HG03442 (cell line): ENCODE measurements around the gene ZKSCAN3.
"Not testable (repeated sequence)": the region's sequence is repeated elsewhere in the genome, so short reads cannot be mapped to it uniquely, and the experiment has no call there.

Experiments used
- ATAC-seq: cut with Tn5 transposase; IDR thresholded peaks from one replicate; pipeline ENCODE4 v1.9.1; 2021; ENCODE audit warnings: mild to moderate bottlenecking, moderate library complexity; ENCODE audit not compliant: unreplicated experiment

The ZKSCAN3 gene

DNA sequence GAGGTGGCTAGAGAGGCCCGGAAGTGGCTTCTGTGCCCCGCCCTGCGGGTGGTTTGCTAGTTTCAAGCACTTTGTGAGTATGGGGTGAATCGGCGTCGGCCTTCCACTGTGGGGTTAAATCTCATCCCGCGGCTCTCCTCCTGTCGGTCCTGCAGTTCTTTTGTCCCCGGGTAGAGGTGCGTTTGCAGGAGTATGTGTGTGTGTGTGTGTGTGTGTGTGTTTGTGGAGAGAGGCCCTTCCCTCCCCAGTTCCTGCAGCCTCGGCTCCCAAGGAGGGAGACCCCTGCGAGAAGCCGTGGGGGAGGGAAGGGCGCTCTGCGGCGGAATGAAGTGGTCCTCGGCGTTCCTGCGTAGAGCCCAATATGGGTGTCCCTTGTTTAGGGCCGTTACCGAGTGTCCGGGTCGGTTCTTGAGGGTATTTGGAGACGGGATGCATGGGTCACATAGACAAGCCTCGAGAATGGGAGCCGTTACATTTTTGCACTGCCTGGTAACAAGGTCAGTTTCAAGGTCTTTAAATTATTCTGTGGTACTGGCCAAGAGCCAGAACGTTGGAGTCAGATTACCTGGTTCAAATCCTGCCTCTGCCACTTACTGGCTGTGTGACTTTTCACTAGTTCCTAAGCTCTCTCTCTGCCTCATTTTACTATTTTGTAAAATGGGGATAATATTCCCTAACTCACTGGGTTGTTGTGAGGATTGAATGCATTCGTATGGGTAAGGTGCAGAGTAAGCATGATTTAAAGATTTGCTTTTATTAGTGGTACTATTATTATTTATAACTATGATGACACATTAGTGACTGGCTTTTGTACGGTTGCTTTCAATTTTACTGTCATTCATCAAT is at the start of gene ZKSCAN3:
TSS of gene ZKSCAN3 (plus strand) at position 56 of the 846 bp plus-strand sequence. CDS start 9,640 bp downstream, outside the sequence.
- peak; percentile 94 for ATAC-seq

DNA sequence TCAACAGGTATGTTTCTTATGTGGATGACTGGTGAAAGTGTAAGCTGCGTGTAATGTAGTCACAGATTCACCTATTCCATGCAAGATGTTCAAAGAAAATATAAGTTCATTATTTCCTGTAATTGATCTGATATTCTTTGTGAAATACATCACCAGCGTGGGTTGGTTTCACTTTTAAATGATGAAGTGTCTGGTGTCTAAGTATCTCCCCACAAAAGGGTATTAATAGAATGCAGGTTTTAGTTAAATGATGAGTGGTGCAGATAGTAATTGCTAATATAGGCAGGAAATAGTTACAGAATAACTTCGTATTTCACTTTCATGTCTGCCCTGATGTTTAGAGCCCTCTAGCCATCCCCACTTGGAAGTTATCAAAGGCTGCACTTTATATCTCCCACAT is 46.2 kb upstream of the ZKSCAN3 start:
- no peak for ATAC-seq

DNA sequence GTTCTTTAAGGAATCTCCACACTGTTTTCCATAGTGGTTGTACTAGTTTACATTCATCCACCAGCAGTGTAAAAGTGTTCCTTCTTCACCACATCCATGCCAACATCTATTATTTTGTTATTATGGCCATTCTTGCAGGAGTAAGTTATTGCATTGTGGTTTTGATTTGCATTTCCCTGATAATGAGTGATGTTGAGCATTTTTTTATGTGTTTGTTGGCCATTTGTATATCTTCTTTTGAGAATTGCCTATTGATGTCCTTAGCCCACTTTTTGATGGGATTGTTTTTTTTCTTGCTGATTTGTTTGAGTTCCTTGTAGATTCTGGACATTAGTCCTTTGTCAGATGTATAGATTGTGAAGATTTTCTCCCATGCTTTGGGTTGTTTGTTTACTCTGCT is 43.4 kb upstream of the ZKSCAN3 start:
- not testable (repeated sequence) for ATAC-seq

DNA sequence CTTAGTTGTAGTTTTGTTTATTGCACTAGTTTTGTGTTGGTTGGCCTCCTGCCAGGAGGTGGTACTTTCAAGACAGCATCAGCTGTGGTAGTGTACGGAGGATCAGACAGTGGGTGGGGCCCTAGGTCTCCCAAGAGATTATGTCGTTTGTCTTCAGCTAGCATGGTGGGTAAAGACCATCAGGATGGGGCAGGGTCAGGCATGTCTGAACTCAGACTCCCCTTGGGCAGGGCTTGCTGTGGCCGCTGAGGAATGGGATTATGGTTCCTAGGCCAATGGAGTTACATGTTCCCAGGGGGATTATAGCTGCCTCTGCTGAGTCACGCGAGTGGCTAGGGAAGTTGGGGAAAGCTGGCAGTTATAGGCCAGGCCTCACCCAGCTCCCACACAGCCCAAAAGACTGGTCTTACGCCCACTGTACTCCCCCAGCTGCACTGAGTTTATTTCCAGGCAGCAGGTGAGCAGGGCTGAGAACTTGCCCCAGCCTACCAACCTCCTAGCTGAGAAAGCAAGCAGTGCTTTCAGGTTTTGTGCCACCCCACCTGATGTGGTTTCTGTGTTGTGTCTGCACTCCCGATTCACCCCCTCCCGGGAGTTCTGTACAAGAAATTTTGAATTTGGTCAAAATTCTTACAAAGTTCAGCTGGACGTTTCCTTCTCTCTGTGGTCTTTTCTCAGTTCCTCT is 38.5 kb upstream of the ZKSCAN3 start:
- no peak for ATAC-seq

DNA sequence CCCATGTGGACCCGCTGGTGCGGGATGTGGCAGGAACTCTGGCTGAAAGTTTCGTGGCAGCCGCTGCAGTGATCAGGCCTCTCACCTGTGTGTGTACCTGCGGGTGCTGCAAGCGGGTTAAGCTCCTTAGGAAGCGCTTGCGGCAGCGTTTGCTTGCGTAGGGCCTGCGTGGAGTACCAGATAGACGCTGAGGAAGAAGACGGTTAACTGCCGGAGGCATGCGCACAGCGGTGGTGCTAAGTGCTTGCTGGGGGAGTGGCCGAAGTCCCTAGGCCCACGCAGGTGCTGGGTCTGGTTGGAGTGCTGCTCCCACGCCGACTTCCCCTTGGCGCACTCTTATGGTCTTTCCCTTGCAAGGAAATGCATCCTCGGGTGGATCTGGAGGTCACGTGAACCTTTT is 36.8 kb upstream of the ZKSCAN3 start:
- no peak for ATAC-seq

DNA sequence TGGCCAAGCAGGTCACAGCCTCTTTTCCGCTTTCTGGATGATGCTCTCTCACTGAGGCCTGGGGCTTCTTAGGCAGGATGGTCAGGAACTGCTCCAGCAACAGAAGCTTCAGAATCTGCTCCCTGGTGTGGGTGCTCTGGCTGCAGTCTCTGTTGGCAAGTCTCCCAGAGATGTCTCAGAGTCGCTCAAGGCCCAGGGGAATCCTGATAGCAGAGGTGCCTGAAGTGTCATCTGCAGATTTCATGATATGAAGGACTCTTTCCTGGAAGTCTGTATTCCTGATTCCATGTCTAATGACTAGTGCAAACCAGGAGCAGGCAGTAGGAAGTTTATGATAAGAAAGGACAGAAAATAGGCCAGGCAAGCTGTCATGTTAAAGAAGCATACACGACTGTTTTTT is 34.1 kb upstream of the ZKSCAN3 start:
- no peak for ATAC-seq

DNA sequence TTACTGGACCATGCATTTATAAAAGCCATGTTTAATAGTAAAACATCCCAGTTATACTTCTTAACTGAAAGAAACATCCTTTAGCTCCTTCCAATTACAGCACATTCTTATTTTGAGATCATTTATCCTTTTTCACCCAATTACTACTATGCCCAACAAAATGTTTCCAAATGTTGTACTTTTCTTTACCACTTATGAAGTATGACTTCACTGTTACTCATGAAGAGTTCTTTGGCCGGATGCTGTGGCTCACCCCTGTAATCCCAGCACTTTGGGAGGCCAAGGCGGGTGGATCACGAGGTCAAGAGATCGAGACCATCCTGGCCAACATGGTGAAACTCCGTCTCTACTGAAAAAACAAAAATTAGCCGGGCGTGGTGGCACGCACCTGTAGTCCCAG is 31.9 kb upstream of the ZKSCAN3 start:
- not testable (repeated sequence) for ATAC-seq

DNA sequence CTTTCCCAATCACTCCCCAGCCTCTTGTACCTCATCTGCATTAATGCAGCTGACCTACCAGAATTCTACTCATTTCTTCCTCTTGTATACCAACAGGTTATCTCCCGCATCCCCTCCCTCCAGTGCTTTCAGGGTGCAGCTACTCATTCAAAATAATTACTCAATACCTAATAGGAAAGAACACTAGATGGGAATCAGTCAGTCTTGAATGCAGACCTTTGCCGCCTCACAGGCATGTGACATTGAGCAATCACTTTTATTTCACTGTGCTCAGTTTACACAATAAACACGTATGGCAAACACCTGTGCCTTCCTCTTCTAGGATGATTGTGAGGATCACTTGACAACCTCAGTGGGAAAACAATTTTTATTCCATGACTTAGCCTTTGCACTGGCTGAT is 27.1 kb upstream of the ZKSCAN3 start:
- ATAC-seq, result no peak

DNA sequence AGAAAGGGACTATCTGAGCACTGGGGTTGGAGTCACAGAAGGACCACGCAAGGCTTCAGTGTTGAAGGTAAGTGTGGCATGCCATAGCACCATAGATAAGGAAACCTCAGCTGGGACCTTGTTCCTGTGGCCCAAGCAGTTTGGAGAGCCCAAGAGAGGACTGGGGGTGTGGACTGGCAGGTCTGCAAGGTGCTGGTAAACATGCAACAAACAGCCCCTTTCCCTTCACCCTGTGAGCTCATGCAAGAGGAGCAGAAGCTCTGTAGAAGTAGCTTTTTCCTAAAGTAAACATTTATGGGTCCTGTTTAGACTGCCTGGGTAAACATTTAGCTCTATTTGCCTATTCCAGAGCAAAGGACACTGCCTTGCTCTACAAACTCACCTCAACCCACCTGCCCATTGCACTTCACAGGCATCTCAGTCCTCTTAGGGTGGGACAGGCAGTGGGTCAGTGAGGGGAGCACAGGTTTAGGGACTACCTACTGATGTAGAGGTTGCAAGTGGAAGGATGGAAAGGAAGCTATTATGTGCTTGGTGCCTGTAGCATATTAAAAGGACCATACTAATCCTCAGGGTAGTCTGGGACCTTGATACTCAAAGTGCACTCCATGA is 25.8 kb upstream of the ZKSCAN3 start:
- no peak for ATAC-seq

DNA sequence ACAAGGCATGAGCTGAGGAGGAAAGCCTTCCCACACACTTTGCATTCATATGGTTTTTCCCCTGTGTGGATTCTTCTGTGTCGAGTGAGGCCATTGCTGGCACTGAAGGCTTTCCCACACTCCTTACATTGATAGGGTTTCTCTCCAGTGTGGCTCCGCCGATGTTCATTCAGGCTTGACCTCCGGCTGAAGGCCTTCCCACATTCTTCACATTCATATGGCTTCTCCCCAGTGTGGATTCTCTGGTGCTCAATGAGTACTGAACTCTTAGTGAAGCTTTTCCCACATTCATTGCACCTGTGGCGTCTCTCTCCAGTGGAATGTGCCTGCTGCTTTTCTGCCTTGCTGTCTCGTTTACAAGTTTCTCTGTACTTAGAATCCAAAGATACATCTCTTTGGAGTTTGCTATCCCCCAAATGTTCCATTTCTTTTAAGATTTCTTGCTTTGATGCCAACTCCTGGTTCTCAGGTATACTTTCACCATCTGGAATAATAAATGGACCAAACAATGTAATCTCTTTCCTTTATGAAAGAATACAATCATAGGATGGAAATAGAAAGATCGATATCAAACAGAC is 23.3 kb upstream of the ZKSCAN3 start:
- no peak for ATAC-seq

DNA sequence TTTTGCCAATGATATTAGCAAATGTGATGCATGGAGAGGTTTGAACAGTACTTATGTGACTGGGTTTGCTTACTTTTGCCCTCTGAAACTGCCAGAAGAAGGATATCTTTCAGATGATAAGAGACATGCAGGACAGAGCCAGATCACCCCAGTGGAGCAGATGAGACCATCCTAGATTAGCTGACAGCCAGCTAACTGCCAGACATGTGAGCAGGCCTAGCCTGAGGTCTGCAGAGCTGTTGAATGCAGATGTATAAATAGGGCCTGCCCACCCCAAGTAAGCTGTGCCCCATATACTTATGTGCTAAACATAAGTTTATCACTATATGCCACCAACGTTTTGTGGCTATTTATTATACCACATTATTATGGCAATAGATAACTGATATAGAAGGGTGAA is 19.7 kb upstream of the ZKSCAN3 start:
- no peak for ATAC-seq

DNA sequence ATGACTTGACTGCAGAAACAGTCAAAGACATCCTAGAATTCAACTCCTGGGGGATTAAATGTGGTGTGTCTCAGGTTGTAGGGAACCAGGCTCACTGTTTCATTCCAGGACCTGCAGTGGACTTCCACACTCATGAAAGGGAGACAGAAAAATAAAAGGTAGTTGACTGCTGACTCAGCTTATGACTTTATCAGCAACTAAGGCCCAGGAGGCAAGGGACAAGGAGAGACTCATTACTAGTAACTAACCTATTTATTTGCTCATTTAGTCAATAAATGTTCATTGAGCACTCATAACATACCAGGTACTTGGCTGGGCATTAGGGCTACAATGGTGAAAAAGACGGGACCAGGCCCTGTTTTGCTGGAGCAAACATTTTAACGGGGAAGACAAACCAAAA is 16.7 kb upstream of the ZKSCAN3 start:
- no peak for ATAC-seq

DNA sequence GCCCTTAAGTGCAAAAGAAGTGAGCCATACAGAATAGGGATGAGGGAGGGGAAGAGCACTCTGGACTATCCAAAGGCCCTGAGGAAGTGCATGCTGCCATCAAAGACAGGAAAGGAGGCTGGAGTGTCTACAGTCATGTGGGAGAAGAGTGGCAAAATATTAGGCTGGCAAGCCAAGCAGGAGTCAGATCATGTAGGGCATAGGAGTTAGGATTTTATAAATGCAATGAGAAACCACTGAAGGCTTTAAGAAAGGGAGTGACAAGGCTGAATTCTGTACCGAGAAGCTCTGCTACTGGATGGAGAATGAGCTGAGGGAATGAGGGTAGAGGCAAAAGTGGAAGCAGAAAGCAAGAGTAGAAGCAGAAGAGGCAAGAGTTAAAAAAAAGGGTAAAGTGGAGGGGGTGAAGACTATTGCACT is 16.1 kb upstream of the ZKSCAN3 start:
- ATAC-seq, result no peak

DNA sequence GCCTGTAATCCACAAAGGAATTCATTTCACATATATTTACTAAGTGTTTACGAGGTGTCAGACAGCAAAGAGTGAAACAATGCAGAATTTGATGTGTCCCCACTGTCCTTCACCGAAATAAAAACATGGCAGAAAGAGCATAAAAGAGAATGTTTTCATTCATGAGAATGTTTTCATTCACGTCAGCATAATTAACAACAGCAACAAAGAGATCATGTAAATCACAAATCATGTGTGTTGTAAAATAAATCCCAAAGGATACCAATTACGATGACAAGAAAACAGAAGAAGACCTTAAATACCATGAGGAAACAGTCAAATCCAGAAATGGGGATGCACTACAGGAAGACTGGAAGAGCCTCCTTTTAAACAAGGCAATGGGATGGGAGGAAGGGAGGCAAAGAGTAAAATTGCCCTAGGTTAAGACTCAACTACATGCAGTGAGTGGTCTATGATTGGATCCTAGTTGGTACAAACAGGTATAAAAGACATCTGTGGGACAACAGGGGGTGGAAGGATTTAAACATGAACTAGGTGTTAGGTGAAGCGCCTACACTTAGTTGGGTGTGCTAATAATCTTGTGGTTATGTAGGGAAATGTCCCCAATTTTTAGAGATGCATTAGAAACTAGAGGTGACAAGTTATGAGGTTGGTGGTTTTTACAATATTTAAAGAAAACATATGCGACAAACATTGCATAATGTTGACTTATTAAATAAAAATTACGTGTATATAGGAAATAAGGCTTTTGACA is 15.3 kb upstream of the ZKSCAN3 start:
- no peak for ATAC-seq

DNA sequence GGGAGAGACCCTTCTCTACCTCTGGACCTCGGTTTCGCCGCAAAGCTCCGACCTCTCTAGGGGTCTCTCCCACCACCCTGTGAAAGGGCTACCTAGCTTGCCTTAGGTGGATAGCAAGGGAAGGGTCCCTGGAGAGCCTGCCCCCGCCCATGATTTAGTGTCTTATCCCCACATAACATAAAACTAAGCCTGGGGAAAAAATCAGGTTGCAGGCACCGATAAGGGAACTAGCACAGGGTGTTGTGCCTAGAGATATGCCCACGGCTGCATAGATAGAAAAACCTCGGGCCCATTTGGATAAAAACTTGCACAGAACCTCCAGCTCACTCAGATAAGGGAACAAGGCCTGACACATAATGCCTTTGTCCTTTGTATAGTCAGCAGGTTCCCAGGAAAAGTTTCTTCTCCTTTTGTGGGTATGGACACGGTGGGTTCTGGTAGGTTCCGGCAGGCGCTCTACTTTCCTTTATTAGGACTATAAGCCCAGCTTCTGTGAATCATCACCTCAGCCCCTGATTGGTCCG is 14.6 kb upstream of the ZKSCAN3 start:
- ATAC-seq, result no peak

DNA sequence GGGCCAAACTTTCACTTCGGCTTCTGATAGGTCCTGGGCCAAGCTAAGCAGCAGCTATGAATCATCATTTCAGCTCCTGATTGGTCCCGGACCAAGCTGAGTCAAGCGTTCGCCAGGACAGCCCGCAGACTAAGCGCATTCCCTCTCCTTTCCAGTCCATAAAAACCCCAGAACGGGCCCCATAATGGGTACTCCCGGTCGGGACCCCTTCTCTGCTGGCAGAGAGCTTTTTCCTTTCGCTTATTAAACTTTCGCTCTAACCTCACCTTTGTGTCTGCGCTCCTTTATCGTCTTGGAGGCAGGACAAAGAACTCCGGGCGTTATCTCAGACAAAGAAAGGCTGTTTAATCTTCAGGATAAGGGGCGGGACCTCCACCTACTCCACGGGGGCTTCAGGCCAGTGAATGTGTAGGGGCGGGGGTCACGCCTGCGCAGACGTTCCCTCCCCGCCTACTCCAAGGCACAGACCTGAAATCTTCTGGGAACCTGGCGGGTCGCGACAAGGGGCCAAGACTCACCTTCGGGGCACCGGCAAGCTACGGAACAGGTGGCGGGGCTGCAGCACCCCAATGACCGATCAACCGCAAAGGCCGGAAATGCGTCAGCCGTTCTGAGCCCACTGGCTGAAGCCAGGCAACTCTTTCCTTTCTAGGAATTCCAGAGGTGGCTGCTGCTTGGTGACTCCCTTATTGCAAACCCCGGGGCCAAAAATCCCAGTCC is 14.0 kb upstream of the ZKSCAN3 start, which contains the start of gene ZSCAN31:
TSS of gene ZSCAN31 (minus strand) at position 585 of the 720 bp plus-strand sequence. CDS start 6,465 bp downstream, outside the sequence.
- peak; percentile 83 for ATAC-seq

DNA sequence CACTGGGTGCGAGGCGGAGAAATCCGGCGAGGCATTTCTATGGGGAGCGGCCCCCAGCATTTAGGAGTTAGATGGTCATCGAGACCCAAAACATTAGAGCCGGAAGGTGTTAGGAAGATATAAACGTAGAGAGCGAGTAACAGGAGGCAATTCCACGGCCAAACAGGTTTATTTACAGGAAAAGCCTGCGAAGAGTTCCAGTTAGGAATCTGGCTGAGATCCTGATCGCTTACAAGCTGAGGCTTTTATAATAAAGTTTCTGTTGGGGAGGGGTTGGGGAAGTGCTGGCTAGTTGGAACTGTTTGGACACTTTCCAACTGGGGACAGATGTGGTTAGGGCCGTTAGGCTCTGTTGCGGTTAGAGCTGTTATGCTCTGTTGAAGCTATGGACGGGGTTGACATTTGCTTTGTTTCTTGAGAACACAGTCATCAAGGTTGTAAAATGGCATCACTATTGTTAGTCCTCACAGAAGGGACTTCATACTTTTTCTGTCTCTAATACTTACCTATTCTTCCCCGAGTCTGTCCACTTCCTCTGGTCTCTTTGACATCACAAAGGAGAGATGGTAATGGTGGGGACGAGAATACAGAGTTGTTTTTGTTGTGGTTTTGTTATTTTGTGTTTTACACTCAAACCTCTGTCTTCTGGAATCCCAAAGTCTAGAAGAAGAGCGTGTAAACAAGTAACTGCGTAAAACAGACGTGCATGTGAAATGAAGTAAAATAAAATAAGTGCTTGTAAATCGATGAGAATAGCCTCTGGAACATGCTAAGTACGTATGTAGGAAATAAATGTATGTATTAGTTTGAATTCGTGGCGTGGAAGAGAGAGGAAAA is 13.2 kb upstream of the ZKSCAN3 start:
- no peak for ATAC-seq

DNA sequence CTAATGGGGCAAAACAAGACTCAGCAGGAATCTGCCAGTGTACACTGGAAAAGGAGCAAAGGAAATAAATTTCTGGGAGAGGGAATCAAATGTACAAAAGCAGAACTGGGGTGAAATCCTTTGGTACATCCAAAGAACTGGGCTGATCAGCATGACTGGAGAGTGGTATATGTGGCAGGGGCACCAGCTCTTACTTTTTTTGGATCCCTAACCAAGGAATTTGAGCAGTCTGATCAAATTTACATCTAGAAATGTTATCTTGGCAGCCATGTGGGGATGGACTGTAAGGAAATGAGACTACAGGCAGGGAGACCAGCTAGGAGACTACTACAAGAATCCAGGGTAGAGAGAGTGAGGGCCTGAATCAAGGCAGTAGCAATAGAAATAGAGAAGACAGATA is 12.6 kb upstream of the ZKSCAN3 start:
- no peak for ATAC-seq
